HepG2 (cell line): ENCODE results near the gene PRKCE. TPM values are rescaled to one million over a fixed set of nuclear protein-coding genes. Genes with fewer than 3 reads are reported as not detected.

Experiments
- CBFB ChIP-seq: sonication (generic); formaldehyde crosslinking; IDR thresholded peaks from 2 replicates; pipeline ENCODE4 v1.4.0; 2020; ENCODE audit warnings: missing genetic modification reagents
- HNF4A ChIP-seq: sonication (generic); formaldehyde crosslinking; IDR thresholded peaks from 2 replicates; pipeline ENCODE4 v1.4.0; 2020; ENCODE audit warnings: missing genetic modification reagents
- HNRNPL ChIP-seq: fragments of 200-400 bp; formaldehyde crosslinking; IDR thresholded peaks from 2 replicates; pipeline ENCODE4 v1.6.1; 2017; ENCODE audit warnings: mild to moderate bottlenecking, low read depth, low read length
- ISX ChIP-seq: sonication (generic); formaldehyde crosslinking; conservative IDR thresholded peaks from 2 replicates; pipeline ENCODE4 v1.5.0; 2020; ENCODE audit warnings: missing genetic modification reagents
- MTF1 ChIP-seq: sonication (generic); formaldehyde crosslinking; IDR thresholded peaks from 2 replicates; pipeline ENCODE4 v1.5.0; 2020; ENCODE audit warnings: missing genetic modification reagents
- NFRKB ChIP-seq: fragments of 450-650 bp; IDR thresholded peaks from 2 replicates; pipeline ENCODE4 v1.6.1; 2017
- SMAD1 ChIP-seq: sonication (generic); formaldehyde crosslinking; IDR thresholded peaks from 2 replicates; pipeline ENCODE4 v1.4.0; 2020; ENCODE audit warnings: missing genetic modification reagents, low read depth, mild to moderate bottlenecking, borderline replicate concordance
- SPEN ChIP-seq: sonication (generic); formaldehyde crosslinking; IDR thresholded peaks from 2 replicates; pipeline ENCODE4 v1.5.1; 2020; ENCODE audit warnings: low read depth, mild to moderate bottlenecking, missing genetic modification reagents
- SRY ChIP-seq: sonication (generic); formaldehyde crosslinking; IDR thresholded peaks from 2 replicates; pipeline ENCODE4 v1.8.0; 2022; ENCODE audit warnings: mild to moderate bottlenecking, missing genetic modification reagents
- ZFP62 ChIP-seq: sonication (generic); formaldehyde crosslinking; IDR thresholded peaks from 2 replicates; pipeline ENCODE4 v1.4.0; 2020; ENCODE audit warnings: missing genetic modification reagents
- ZFP82 ChIP-seq: sonication (generic); formaldehyde crosslinking; IDR thresholded peaks from 2 replicates; pipeline ENCODE4 v1.5.1; 2020; ENCODE audit warnings: mild to moderate bottlenecking, missing genetic modification reagents, borderline replicate concordance
- ZFX ChIP-seq: sonication (generic); formaldehyde crosslinking; IDR thresholded peaks from 2 replicates; pipeline ENCODE4 v1.4.0; 2020; ENCODE audit warnings: mild to moderate bottlenecking, low read depth, missing genetic modification reagents, moderate library complexity
- ZNF264 ChIP-seq: sonication (generic); formaldehyde crosslinking; IDR thresholded peaks from 2 replicates; pipeline ENCODE4 v1.4.0; 2020; ENCODE audit warnings: missing genetic modification reagents
- ZNF335 ChIP-seq: sonication (generic); formaldehyde crosslinking; IDR thresholded peaks from 2 replicates; pipeline ENCODE4 v1.4.0; 2020; ENCODE audit warnings: missing genetic modification reagents
- ZNF337 ChIP-seq: sonication (generic); formaldehyde crosslinking; IDR thresholded peaks from 2 replicates; pipeline ENCODE4 v1.5.1; 2020; ENCODE audit warnings: missing genetic modification reagents, low read depth, mild to moderate bottlenecking, borderline replicate concordance
- ZNF354B ChIP-seq: sonication (generic); formaldehyde crosslinking; IDR thresholded peaks from 2 replicates; pipeline ENCODE4 v1.8.0; 2022; ENCODE audit warnings: mild to moderate bottlenecking, missing genetic modification reagents
- ZNF619 ChIP-seq: sonication (generic); formaldehyde crosslinking; IDR thresholded peaks from 2 replicates; pipeline ENCODE4 v1.4.0; 2020; ENCODE audit warnings: mild to moderate bottlenecking, missing genetic modification reagents
- ZNF816 ChIP-seq: sonication (generic); formaldehyde crosslinking; IDR thresholded peaks from 2 replicates; pipeline ENCODE4 v1.8.0; 2022; ENCODE audit warnings: missing genetic modification reagents, mild to moderate bottlenecking, borderline replicate concordance
- ZNF891 ChIP-seq: sonication (generic); formaldehyde crosslinking; IDR thresholded peaks from 2 replicates; pipeline ENCODE4 v1.5.0; 2020; ENCODE audit warnings: mild to moderate bottlenecking, missing genetic modification reagents
- polyA plus RNA-seq, 8 experiments: library from polyadenylated mRNA; depleted of rRNA in 3 of 8; stranded (reverse) in 7 of 8; unstranded in 1 of 8; fragments of >200 nt; fragmentation: Illumina TruSeq in 4 of 8; extraction: Trizol in 4 of 8; gene quantifications; 2 replicates each; pipeline versions ENCODE4 v1.2.1 to v1.2.3, GENCODE V29; 2011 to 2016; ENCODE audit warnings: low read depth in 4 of 8, missing spikeins in 1 of 8, mixed read lengths in 1 of 8; ENCODE audit not compliant: insufficient read depth in 1 of 8
- total RNA-seq, 5 experiments: library from RNA; depleted of rRNA; stranded (reverse); fragments of >200 nt; fragmentation: Illumina TruSeq; extraction: Trizol; gene quantifications; 2 replicates each; pipeline ENCODE4 v1.2.3, GENCODE V29; 2016; ENCODE audit warnings: low read depth in 1 of 5
- TF ChIP-seq, protein P1 (sequence below): sonication (generic); formaldehyde crosslinking; IDR thresholded peaks from 2 replicates; pipeline ENCODE4 v1.4.0; 2020; ENCODE audit warnings: missing genetic modification reagents

The PRKCE gene
- total and polyA plus RNA-seq, 2 of the 13 experiments (the other 11 are each of a cell fraction or from before 2014, with no cell fraction given): 1.0 to 3.9 TPM

DNA sequence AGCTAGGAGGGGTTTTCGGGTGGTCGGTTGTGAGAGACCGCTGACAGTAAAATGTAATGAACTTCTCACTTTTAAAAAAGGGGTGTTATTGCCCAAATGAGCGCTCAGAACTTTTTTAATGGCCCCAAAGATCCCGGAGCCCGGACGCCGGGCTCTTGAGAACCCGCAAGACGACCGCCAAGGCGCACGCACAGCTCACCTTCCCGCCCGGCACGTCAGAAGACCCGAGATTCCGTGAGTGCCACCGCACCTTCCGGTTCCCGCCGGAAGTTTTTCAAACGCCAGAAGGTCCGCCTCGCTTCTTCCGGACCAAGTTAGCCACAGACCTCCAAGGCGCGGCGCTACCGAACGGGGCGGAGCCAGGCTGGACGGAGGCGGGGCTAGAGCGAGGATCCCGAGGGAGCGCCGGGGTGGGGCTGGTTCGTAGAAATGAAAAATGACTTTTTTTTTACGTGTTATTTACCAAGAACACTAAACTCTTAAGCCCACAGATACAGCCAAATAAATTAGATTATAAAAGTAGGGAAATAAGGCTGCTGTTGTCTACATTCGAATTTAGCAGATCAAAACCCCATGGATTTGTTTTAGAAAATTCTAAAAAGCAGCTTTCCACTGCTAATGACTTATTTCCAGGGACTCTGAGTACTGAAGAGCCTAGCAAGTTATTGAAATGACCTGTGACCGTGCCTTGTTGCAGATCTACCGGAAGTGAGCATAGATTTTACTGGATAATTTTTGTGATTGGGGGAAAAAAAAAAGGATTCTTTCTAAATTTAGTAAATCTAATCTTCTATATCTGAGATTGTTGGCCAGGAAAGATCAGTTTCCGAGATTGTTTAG lies 40.2 kb upstream of the PRKCE start, which contains the start of gene SRBD1 (continued):
- 0 out of 2 replicates have a peak, but pooled peaks have one; percentile 63 for TF ChIP-seq HNRNPL
- no peak for TF ChIP-seq ZNF891 (CRISPR knock-in tag)
- TF ChIP-seq NFRKB: no peak
- TF ChIP-seq ZNF337 (CRISPR knock-in tag): no peak
- no peak for TF ChIP-seq ZFP62 (CRISPR knock-in tag)
- TF ChIP-seq ZNF354B (CRISPR knock-in tag): no peak
- no peak for TF ChIP-seq HNF4A (CRISPR knock-in tag)
- TF ChIP-seq SMAD1: no peak
- no peak for TF ChIP-seq ZNF335 (CRISPR knock-in tag)
- TF ChIP-seq, protein P1, sequence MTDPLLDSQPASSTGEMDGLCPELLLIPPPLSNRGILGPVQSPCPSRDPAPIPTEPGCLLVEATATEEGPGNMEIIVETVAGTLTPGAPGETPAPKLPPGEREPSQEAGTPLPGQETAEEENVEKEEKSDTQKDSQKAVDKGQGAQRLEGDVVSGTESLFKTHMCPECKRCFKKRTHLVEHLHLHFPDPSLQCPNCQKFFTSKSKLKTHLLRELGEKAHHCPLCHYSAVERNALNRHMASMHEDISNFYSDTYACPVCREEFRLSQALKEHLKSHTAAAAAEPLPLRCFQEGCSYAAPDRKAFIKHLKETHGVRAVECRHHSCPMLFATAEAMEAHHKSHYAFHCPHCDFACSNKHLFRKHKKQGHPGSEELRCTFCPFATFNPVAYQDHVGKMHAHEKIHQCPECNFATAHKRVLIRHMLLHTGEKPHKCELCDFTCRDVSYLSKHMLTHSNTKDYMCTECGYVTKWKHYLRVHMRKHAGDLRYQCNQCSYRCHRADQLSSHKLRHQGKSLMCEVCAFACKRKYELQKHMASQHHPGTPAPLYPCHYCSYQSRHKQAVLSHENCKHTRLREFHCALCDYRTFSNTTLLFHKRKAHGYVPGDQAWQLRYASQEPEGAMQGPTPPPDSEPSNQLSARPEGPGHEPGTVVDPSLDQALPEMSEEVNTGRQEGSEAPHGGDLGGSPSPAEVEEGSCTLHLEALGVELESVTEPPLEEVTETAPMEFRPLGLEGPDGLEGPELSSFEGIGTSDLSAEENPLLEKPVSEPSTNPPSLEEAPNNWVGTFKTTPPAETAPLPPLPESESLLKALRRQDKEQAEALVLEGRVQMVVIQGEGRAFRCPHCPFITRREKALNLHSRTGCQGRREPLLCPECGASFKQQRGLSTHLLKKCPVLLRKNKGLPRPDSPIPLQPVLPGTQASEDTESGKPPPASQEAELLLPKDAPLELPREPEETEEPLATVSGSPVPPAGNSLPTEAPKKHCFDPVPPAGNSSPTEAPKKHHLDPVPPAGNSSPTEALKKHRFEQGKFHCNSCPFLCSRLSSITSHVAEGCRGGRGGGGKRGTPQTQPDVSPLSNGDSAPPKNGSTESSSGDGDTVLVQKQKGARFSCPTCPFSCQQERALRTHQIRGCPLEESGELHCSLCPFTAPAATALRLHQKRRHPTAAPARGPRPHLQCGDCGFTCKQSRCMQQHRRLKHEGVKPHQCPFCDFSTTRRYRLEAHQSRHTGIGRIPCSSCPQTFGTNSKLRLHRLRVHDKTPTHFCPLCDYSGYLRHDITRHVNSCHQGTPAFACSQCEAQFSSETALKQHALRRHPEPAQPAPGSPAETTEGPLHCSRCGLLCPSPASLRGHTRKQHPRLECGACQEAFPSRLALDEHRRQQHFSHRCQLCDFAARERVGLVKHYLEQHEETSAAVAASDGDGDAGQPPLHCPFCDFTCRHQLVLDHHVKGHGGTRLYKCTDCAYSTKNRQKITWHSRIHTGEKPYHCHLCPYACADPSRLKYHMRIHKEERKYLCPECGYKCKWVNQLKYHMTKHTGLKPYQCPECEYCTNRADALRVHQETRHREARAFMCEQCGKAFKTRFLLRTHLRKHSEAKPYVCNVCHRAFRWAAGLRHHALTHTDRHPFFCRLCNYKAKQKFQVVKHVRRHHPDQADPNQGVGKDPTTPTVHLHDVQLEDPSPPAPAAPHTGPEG (CRISPR knock-in tag): 0 out of 2 replicates have a peak, but pooled peaks have one; percentile 12
- TF ChIP-seq ZFP82 (CRISPR knock-in tag): no peak
- TF ChIP-seq ZNF619: no peak
- 0 out of 2 replicates have a peak, but pooled peaks have one; percentile 3 for TF ChIP-seq ZFX (CRISPR knock-in tag)
- TF ChIP-seq SRY (CRISPR knock-in tag): no peak
- peak; percentile 79 for TF ChIP-seq SPEN (CRISPR knock-in tag)
- TF ChIP-seq ISX (CRISPR knock-in tag): 0 out of 2 replicates have a peak, but pooled peaks have one; percentile 36
- no peak for TF ChIP-seq MTF1
- 0 out of 2 replicates have a peak, but pooled peaks have one; percentile 48 for TF ChIP-seq ZNF264 (CRISPR knock-in tag)
- peak; percentile 68; the same call in 1 of the 2 replicates for TF ChIP-seq ZNF816 (CRISPR knock-in tag)
- TF ChIP-seq CBFB (CRISPR knock-in tag): peak; percentile 37; the same call in 1 of the 2 replicates
